Trophoblast cell (in vitro differentiated cells and primary cell): Measurements from ENCODE around the gene UPF1.

Source experiments
- DNase-seq, 2 donors: peaks; one replicate each; pipeline ENCODE4 v3.0.0-alpha.2; 2016
- H2AFZ ChIP-seq: 2 replicates; pipeline ENCODE4 v1.6.1; 2013; ENCODE audit warnings: low read length, moderate library complexity, mild to moderate bottlenecking; ENCODE audit not compliant: insufficient read depth, poor library complexity
- H2AK5ac ChIP-seq: 2 replicates; pipeline ENCODE4 v1.6.1; 2013; ENCODE audit warnings: mild to moderate bottlenecking, low read length
- H2BK120ac ChIP-seq: 2 replicates; pipeline ENCODE4 v1.6.1; 2013; ENCODE audit warnings: low read length, mild to moderate bottlenecking, moderate library complexity; ENCODE audit not compliant: insufficient read depth, poor library complexity
- H2BK12ac ChIP-seq: 2 replicates; pipeline ENCODE4 v1.6.1; 2013; ENCODE audit warnings: mild to moderate bottlenecking, low read length, moderate library complexity
- H2BK5ac ChIP-seq: 2 replicates; pipeline ENCODE4 v1.6.1; 2013; ENCODE audit warnings: low read length, low read depth, moderate library complexity, mild to moderate bottlenecking; ENCODE audit not compliant: poor library complexity
- H3K14ac ChIP-seq: 2 replicates; pipeline ENCODE4 v1.6.1; 2013; ENCODE audit warnings: mild to moderate bottlenecking, low read length
- H3K18ac ChIP-seq: 2 replicates; pipeline ENCODE4 v1.6.1; 2013; ENCODE audit warnings: mild to moderate bottlenecking, low read length
- H3K23ac ChIP-seq: 2 replicates; pipeline ENCODE4 v1.6.1; 2013; ENCODE audit warnings: low read length
- H3K27ac ChIP-seq: 2 replicates; pipeline ENCODE4 v1.5.1; 2013; ENCODE audit warnings: low read depth, mild to moderate bottlenecking, inconsistent platforms, low read length, moderate library complexity
- H3K27me3 ChIP-seq: 2 replicates; pipeline ENCODE4 v1.6.1; 2013; ENCODE audit warnings: inconsistent platforms, mild to moderate bottlenecking, low read length, moderate library complexity; ENCODE audit not compliant: insufficient read depth
- H3K36me3 ChIP-seq, 2 experiments: 1 replicate in 1 of 2; 2 replicates in 1 of 2; pipeline ENCODE4 v1.6.1; 2013; ENCODE audit warnings: low read length in 2 of 2, mild to moderate bottlenecking in 2 of 2, moderate library complexity in 1 of 2; ENCODE audit not compliant: insufficient read depth in 2 of 2, control insufficient read depth in 1 of 2
- H3K4ac ChIP-seq: 2 replicates; pipeline ENCODE4 v1.6.1; 2013; ENCODE audit warnings: low read depth, mild to moderate bottlenecking, low read length, moderate library complexity
- H3K4me1 ChIP-seq, 2 experiments: 1 replicate in 1 of 2; 2 replicates in 1 of 2; pipeline ENCODE4 v1.6.1; 2013; ENCODE audit warnings: low read length in 2 of 2, mild to moderate bottlenecking in 2 of 2, moderate library complexity in 1 of 2; ENCODE audit not compliant: insufficient read depth in 2 of 2, control insufficient read depth in 1 of 2
- H3K4me2 ChIP-seq: 2 replicates; pipeline ENCODE4 v1.6.1; 2013; ENCODE audit warnings: inconsistent platforms, mild to moderate bottlenecking, low read length, moderate library complexity
- H3K4me3 ChIP-seq: 2 replicates; pipeline ENCODE4 v1.5.1; 2013; ENCODE audit warnings: mild to moderate bottlenecking, low read depth, low read length, inconsistent platforms
- H3K79me1 ChIP-seq: one replicate; pipeline ENCODE4 v1.6.1; 2013; ENCODE audit warnings: low read length
- H3K79me2 ChIP-seq: 2 replicates; pipeline ENCODE4 v1.6.1; 2013; ENCODE audit warnings: low read length, mild to moderate bottlenecking; ENCODE audit not compliant: control insufficient read depth, insufficient read depth, poor library complexity
- H3K9ac ChIP-seq: 2 replicates; pipeline ENCODE4 v1.6.1; 2013; ENCODE audit warnings: mild to moderate bottlenecking, low read length
- H3K9me3 ChIP-seq: 2 replicates; pipeline ENCODE4 v1.6.1; 2013; ENCODE audit warnings: low read depth, mild to moderate bottlenecking, control low read depth, inconsistent platforms, low read length; ENCODE audit not compliant: insufficient read depth
- H4K12ac ChIP-seq: 2 replicates; pipeline ENCODE4 v1.6.1; 2013; ENCODE audit warnings: low read depth, mild to moderate bottlenecking, low read length, moderate library complexity
- H4K8ac ChIP-seq: 2 replicates; pipeline ENCODE4 v1.6.1; 2013; ENCODE audit warnings: low read depth, mild to moderate bottlenecking, low read length, moderate library complexity
- H4K91ac ChIP-seq: one replicate; pipeline ENCODE4 v1.6.1; 2013; ENCODE audit warnings: low read depth, mild to moderate bottlenecking, low read length, moderate library complexity
- WGBS: extraction: QIAGEN DNeasy Blood & Tissue Kit; methylation state at CpG from one replicate; pipeline ENCODE4 v1.1.7; 2013; ENCODE audit warnings: missing lambda C conversion rate; ENCODE audit not compliant: insufficient read length, insufficient coverage; ENCODE audit errors: extremely low coverage; 5-methylcytosine and 5-hydroxymethylcytosine counted together

UPF1 gene

GRCh38 chr19:18861235-18861634 lies 29.5 kb downstream of the UPF1 start:
- H4K12ac ChIP-seq, result no peak overlapping the region
- H4K91ac ChIP-seq, result no peak overlapping the region
- no peak overlapping the region for H3K23ac ChIP-seq
- H3K79me2 ChIP-seq, result no peaks in the 10 kb centered on the region
- no peak overlapping the region for H2AFZ ChIP-seq
- no peak overlapping the region for H2BK120ac ChIP-seq
- H3K4me1 ChIP-seq, result no peaks in the 10 kb centered on the region
- H3K4me2 ChIP-seq, result no peak overlapping the region
- no peaks in the 10 kb centered on the region for H3K27me3 ChIP-seq
- WGBS, result no CpG with 5 or more reads among the region's 9 CpGs
- no peak overlapping the region for H2BK5ac ChIP-seq
- no peak overlapping the region for H2AK5ac ChIP-seq
- H3K79me1 ChIP-seq, result no peaks in the 10 kb centered on the region
- DNase-seq, result no peak
- no peak overlapping the region for H3K4me3 ChIP-seq
- H3K18ac ChIP-seq, result no peak overlapping the region
- H3K9me3 ChIP-seq, result peaks cover 5% of the 10 kb centered on the region
- H3K4ac ChIP-seq, result no peak overlapping the region
- peaks cover 95% of the 10 kb centered on the region in 2 experiments for H3K36me3 ChIP-seq
- H4K8ac ChIP-seq, result no peak overlapping the region
- H3K9ac ChIP-seq, result no peak overlapping the region
- no peak overlapping the region for H3K14ac ChIP-seq
- H2BK12ac ChIP-seq, result no peak overlapping the region
- H3K27ac ChIP-seq, result no peak overlapping the region

DNA sequence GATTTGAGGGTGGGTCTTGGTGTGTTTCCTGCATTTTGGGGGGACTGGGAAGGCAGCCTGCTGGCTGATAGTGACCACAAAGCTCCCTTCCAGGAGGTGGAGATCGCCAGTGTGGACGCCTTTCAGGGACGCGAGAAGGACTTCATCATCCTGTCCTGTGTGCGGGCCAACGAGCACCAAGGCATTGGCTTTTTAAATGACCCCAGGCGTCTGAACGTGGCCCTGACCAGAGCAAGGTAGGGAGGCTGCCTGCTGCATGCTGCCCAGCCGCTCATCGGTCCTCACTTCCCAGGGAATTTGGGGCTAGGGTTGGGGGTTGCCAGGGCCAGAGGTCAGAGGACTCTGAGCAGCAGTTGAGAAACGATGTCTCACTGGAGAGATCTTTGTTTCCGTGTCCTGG lies 30.2 kb downstream of the UPF1 start:
- H3K79me1 ChIP-seq, result no peaks in the 10 kb centered on the region
- H2BK5ac ChIP-seq, result no peak overlapping the region
- H3K36me3 ChIP-seq, result peaks cover 93 to 94% of the 10 kb centered on the region in 2 experiments
- H2BK120ac ChIP-seq, result no peak overlapping the region
- no peak overlapping the region for H4K12ac ChIP-seq
- H3K27me3 ChIP-seq, result no peaks in the 10 kb centered on the region
- no peak overlapping the region for H3K14ac ChIP-seq
- DNase-seq, result no peak
- no peak overlapping the region for H3K23ac ChIP-seq
- no peak overlapping the region for H2AFZ ChIP-seq
- H3K9me3 ChIP-seq, result peaks cover 5% of the 10 kb centered on the region
- no peak overlapping the region for H3K27ac ChIP-seq
- H2BK12ac ChIP-seq, result no peak overlapping the region
- no peaks in the 10 kb centered on the region for H3K4me1 ChIP-seq
- H3K9ac ChIP-seq, result no peak overlapping the region
- WGBS, result no CpG with 5 or more reads among the region's 12 CpGs
- H4K8ac ChIP-seq, result no peak overlapping the region
- no peak overlapping the region for H4K91ac ChIP-seq
- H3K18ac ChIP-seq, result no peak overlapping the region
- H3K79me2 ChIP-seq, result no peaks in the 10 kb centered on the region
- H2AK5ac ChIP-seq, result no peak overlapping the region
- no peak overlapping the region for H3K4ac ChIP-seq
- no peak overlapping the region for H3K4me2 ChIP-seq
- no peak overlapping the region for H3K4me3 ChIP-seq

DNA sequence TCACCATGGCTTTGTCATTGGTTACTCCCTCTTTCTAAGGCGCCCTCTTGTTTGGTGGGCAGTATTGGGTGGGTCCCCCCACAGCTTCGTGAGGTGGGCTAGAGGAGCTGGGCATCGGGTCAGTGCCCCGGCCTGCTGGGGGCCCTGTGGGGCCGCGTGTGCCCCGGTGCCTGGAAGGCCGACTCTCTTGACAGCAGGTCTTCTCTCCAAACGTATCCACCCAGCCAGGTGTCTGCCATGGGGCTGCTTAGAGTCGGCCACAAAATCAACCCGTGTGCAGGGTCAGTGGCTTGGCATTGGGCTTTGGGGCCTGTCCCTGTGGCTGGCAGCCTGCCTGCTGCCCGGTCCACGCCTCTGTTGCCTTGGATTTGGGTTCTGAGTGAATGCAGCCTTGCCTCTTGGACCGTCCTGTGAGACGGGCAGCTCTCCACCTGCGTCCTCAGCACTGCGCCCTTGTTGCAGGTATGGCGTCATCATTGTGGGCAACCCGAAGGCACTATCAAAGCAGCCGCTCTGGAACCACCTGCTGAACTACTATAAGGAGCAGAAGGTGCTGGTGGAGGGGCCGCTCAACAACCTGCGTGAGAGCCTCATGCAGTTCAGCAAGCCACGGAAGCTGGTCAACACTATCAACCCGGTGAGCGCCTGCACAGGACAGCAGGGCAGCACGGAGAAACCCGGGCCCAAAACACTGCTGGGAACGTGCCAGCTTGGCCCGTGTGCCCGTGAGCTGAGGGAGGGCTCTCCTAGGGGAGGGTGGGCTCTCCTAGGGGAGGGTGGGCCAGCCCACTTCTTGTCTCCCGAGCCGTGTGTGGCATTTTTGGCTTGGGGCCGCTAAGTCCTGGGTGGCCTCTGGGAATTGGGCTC lies 31.4 kb downstream of the UPF1 start:
- WGBS, result no CpG with 5 or more reads among the region's 33 CpGs
- H3K79me1 ChIP-seq, result no peaks in the 10 kb centered on the region

GRCh38 chr19:18863843-18864362 lies 32.1 kb downstream of the UPF1 start:
- no peak for DNase-seq
- Histone ChIP-seq H4K91ac (no peak overlapping the region), H3K79me1 (no peaks in the 10 kb centered on the region), H3K79me2 (no peaks in the 10 kb centered on the region), H3K36me3 (peaks cover 94 to 95% of the 10 kb centered on the region in 2 experiments), H2BK12ac (no peak overlapping the region), H3K23ac (no peak overlapping the region), H3K27ac (no peak overlapping the region), H2BK120ac (no peak overlapping the region), H3K4me1 (no peaks in the 10 kb centered on the region), H2AFZ (no peak overlapping the region), H3K18ac (no peak overlapping the region), H3K9ac (no peak overlapping the region), H3K4ac (no peak overlapping the region), H2BK5ac (no peak overlapping the region), H3K4me3 (no peak overlapping the region), H4K12ac (no peak overlapping the region), H3K4me2 (no peak overlapping the region), H3K27me3 (no peaks in the 10 kb centered on the region), H3K9me3 (peaks cover 5% of the 10 kb centered on the region), H2AK5ac (no peak overlapping the region), H4K8ac (no peak overlapping the region), H3K14ac (no peak overlapping the region)
- WGBS, result no CpG with 5 or more reads among the region's 16 CpGs

More for the DNA sequence above, 31.4 kb downstream of the UPF1 start:
- Histone ChIP-seq H4K8ac (no peak overlapping the region), H3K9ac (no peak overlapping the region), H3K4me1 (no peaks in the 10 kb centered on the region), H2BK120ac (no peak overlapping the region), H3K27me3 (no peaks in the 10 kb centered on the region), H3K4ac (no peak overlapping the region), H2AK5ac (no peak overlapping the region), H3K27ac (no peak overlapping the region), H2BK12ac (no peak overlapping the region), H3K36me3 (peaks cover 93 to 94% of the 10 kb centered on the region in 2 experiments), H3K9me3 (peaks cover 5% of the 10 kb centered on the region), H3K23ac (no peak overlapping the region), H2AFZ (no peak overlapping the region), H3K18ac (no peak overlapping the region), H3K4me3 (no peak overlapping the region), H3K14ac (no peak overlapping the region), H4K91ac (no peak overlapping the region), H4K12ac (no peak overlapping the region), H3K4me2 (no peak overlapping the region), H3K79me2 (no peaks in the 10 kb centered on the region), H2BK5ac (no peak overlapping the region)
- no peak for DNase-seq
